ENCODE measurements around the gene SCLT1. TPM values are rescaled to one million over a fixed set of nuclear protein-coding genes. Genes with fewer than 3 reads are reported as not detected.

The SCLT1 gene
- total and polyA plus RNA-seq, 2 experiments from 2014 or later = 5.7 to 13.9 TPM

DNA sequence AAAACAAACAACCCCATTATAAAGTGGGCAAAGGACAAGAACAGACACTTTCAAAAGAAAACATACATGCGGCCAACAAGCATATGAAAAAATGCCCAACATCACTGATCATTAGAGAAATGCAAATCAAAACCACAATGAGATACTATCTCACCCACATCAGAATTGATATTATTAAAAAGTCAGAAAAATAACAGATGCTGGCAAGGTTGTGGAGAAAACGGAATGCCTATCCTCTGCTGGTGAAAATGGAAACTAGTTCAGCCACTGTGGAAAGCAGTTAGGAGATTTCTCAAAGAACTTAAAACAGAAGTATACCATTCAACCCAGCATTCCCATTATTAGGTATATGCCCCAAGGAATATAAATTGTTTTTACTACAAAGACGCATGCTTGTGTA lies 171.4 kb downstream of the SCLT1 start:
- Histone ChIP-seq H3K27ac (no peak overlapping the region), H3K4me1 (ENCODE audit: low read depth) (no peaks in the 10 kb centered on the region), H3K36me3 (no peaks in the 10 kb centered on the region), H3K27me3 (no peaks in the 10 kb centered on the region), H3K4me3 (no peak overlapping the region), H3K9me3 (ENCODE audit: low read depth) (no peaks in the 10 kb centered on the region)
- TF ChIP-seq, protein P1, sequence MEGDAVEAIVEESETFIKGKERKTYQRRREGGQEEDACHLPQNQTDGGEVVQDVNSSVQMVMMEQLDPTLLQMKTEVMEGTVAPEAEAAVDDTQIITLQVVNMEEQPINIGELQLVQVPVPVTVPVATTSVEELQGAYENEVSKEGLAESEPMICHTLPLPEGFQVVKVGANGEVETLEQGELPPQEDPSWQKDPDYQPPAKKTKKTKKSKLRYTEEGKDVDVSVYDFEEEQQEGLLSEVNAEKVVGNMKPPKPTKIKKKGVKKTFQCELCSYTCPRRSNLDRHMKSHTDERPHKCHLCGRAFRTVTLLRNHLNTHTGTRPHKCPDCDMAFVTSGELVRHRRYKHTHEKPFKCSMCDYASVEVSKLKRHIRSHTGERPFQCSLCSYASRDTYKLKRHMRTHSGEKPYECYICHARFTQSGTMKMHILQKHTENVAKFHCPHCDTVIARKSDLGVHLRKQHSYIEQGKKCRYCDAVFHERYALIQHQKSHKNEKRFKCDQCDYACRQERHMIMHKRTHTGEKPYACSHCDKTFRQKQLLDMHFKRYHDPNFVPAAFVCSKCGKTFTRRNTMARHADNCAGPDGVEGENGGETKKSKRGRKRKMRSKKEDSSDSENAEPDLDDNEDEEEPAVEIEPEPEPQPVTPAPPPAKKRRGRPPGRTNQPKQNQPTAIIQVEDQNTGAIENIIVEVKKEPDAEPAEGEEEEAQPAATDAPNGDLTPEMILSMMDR (IDR thresholded peaks at IDR 0.05; ENCODE audit: low read depth, low read length) = no peak
- DNase-seq (ENCODE audit: low read depth in 1 of 2, low spot score in 1 of 2) = no peak

DNA sequence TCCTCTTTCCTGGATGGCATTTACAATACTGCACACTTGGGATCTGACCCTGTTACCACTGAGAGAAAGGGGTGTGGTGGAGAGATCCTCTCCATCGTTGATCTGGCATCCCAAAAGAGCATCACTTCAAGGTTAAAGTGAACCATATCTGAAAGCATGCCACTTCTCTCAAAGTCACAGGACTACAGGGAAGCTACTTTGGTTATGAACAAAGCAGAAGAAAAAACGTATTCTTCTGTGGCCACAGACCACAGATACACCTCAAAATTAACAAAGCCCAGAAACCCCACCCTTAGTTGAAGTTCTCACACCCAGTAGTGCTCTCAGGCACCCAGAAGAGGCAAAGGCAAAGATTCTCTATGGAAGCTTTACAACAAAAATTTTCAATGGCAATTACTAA lies 175.6 kb downstream of the SCLT1 start:
- no peaks in the 10 kb centered on the region for H3K4me1 ChIP-seq (ENCODE audit: low read depth)
- H3K36me3 ChIP-seq = no peaks in the 10 kb centered on the region
- no peak for DNase-seq (ENCODE audit: low read depth in 1 of 2, low spot score in 1 of 2)
- H3K27ac ChIP-seq = no peak overlapping the region
- no peaks in the 10 kb centered on the region for H3K9me3 ChIP-seq (ENCODE audit: low read depth)
- no peaks in the 10 kb centered on the region for H3K27me3 ChIP-seq
- H3K4me3 ChIP-seq = no peak overlapping the region
- TF ChIP-seq, protein P1 (IDR thresholded peaks at IDR 0.05; ENCODE audit: low read depth, low read length) = no peak

GRCh38 chr4:128916832-128917231 lies 176.5 kb downstream of the SCLT1 start:
- no peaks in the 10 kb centered on the region for H3K36me3 ChIP-seq
- TF ChIP-seq, protein P1 (IDR thresholded peaks at IDR 0.05; ENCODE audit: low read depth, low read length) = no peak
- H3K4me1 ChIP-seq (ENCODE audit: low read depth) = no peaks in the 10 kb centered on the region

GRCh38 chr4:128915544-128915943 lies 177.8 kb downstream of the SCLT1 start:
- Histone ChIP-seq H3K27me3 (no peaks in the 10 kb centered on the region), H3K36me3 (no peaks in the 10 kb centered on the region), H3K4me3 (no peak overlapping the region), H3K4me1 (ENCODE audit: low read depth) (no peaks in the 10 kb centered on the region), H3K27ac (no peak overlapping the region), H3K9me3 (ENCODE audit: low read depth) (no peaks in the 10 kb centered on the region)
- TF ChIP-seq, protein P1 (IDR thresholded peaks at IDR 0.05; ENCODE audit: low read depth, low read length) = no peak
- no peak for DNase-seq (ENCODE audit: low read depth in 1 of 2, low spot score in 1 of 2)

More at GRCh38 chr4:128916832-128917231, 176.5 kb downstream of the SCLT1 start:
- DNase-seq (ENCODE audit: low read depth in 1 of 2, low spot score in 1 of 2) = no peak
- Histone ChIP-seq H3K9me3 (ENCODE audit: low read depth) (no peaks in the 10 kb centered on the region), H3K4me3 (no peak overlapping the region), H3K27ac (no peak overlapping the region), H3K27me3 (no peaks in the 10 kb centered on the region)

GRCh38 chr4:128913228-128913627 lies 180.1 kb downstream of the SCLT1 start:
- Histone ChIP-seq H3K36me3 (no peaks in the 10 kb centered on the region), H3K4me3 (no peak overlapping the region), H3K27ac (no peak overlapping the region), H3K9me3 (ENCODE audit: low read depth) (no peaks in the 10 kb centered on the region), H3K4me1 (ENCODE audit: low read depth) (no peaks in the 10 kb centered on the region), H3K27me3 (no peaks in the 10 kb centered on the region)
- TF ChIP-seq, protein P1 (IDR thresholded peaks at IDR 0.05; ENCODE audit: low read depth, low read length) = no peak
- DNase-seq (ENCODE audit: low read depth in 1 of 2, low spot score in 1 of 2) = no peak

GRCh38 chr4:128908735-128909134 lies 184.6 kb downstream of the SCLT1 start:
- Histone ChIP-seq H3K27ac (no peak overlapping the region), H3K4me1 (ENCODE audit: low read depth) (no peaks in the 10 kb centered on the region), H3K4me3 (no peak overlapping the region), H3K27me3 (no peaks in the 10 kb centered on the region), H3K36me3 (no peaks in the 10 kb centered on the region), H3K9me3 (ENCODE audit: low read depth) (no peaks in the 10 kb centered on the region)
- TF ChIP-seq, protein P1 (IDR thresholded peaks at IDR 0.05; ENCODE audit: low read depth, low read length) = no peak
- no peak for DNase-seq (ENCODE audit: low read depth in 1 of 2, low spot score in 1 of 2)

All from cardiac muscle cell (in vitro differentiated cells and primary cell).